HCT116 (cell line): ENCODE results near the gene FEM1B. TPM values are rescaled to one million over a fixed set of nuclear protein-coding genes. Genes with fewer than 3 reads are reported as not detected.

Experiments
- ATAC-seq: fragments of 200-7000 bp; cut with Tn5 transposase; 2 replicates; pipeline ENCODE4 v1.9.1; 2020; ENCODE audit warnings: mild to moderate bottlenecking, moderate library complexity
- BruUV-seq: library from RNA; stranded (reverse); fragments of 400-500 nt; replicated peaks from 2 replicates; lab custom pipeline; 2021; lab: Mats Ljungman, UMichigan
- CTCF ChIA-PET: fragments of 300-600 bp; sonication (Branson Sonifier 250); formaldehyde crosslinking; loops from one replicate; lab custom pipeline; 2021; ENCODE audit warnings: antibody characterized with exemption; lab: Charles Lee
- POLR2A ChIA-PET: fragments of 300-600, 350-600 bp; sonication (Branson Sonifier 250); formaldehyde crosslinking; loops from one replicate; lab custom pipeline; 2021; ENCODE audit warnings: antibody characterized with exemption; lab: Charles Lee
- RAD21 ChIA-PET, 2 experiments: fragments of 300-600 bp; sonication (Branson Sonifier 250); formaldehyde crosslinking; loops; one replicate each; lab custom pipeline; 2023; ENCODE audit warnings: low total read pairs in 2 of 2; ENCODE audit not compliant: uncharacterized antibody in 2 of 2, unreplicated experiment in 2 of 2, low non-redundant PET in 1 of 2; lab: Charles Lee
- DNase-seq: peaks from one replicate; pipeline ENCODE4 v3.0.0-alpha.2; 2010; ENCODE audit warnings: low read depth, low spot score
- H2AFZ ChIP-seq: fragments of 200-600 bp; shearing (Covaris generic), sonication (generic); 2 replicates; pipeline ENCODE4 v1.6.1; 2017; ENCODE audit warnings: low read depth, mixed run types, mixed read lengths, antibody characterized with exemption, low read length; ENCODE audit not compliant: poor library complexity, severe bottlenecking
- H3K27ac ChIP-seq: 2 replicates; pipeline ENCODE4 v1.5.1; 2012; ENCODE audit warnings: low read depth, low read length
- H3K27me3 ChIP-seq: fragments of 200-600 bp; sonication (generic); 2 replicates; pipeline ENCODE4 v1.6.1; 2016; ENCODE audit warnings: mixed run types, low read length, mixed read lengths; ENCODE audit not compliant: insufficient read depth
- H3K36me3 ChIP-seq, 2 experiments: fragments of 200-500 bp in 1 of 2; fragments of 200-600 bp in 1 of 2; sonication (Bioruptor generic) in 1 of 2; sonication (generic) in 1 of 2; 2 replicates each; pipeline versions ENCODE4 v1.5.1 to v1.6.1; 2014 to 2016; ENCODE audit warnings: low read length in 2 of 2, inconsistent platforms in 1 of 2, mixed read lengths in 1 of 2, mixed run types in 1 of 2; ENCODE audit not compliant: insufficient read depth in 2 of 2, control insufficient read depth in 1 of 2
- H3K4me1 ChIP-seq, 2 experiments: fragments of 200-600 bp in 1 of 2; sonication (generic) in 1 of 2; 2 replicates each; pipeline versions ENCODE4 v1.5.1 to v1.6.1; 2012 to 2017; ENCODE audit warnings: low read length in 2 of 2, inconsistent platforms in 1 of 2, mild to moderate bottlenecking in 1 of 2, mixed read lengths in 1 of 2, mixed run types in 1 of 2, moderate library complexity in 1 of 2; ENCODE audit not compliant: insufficient read depth in 2 of 2, control insufficient read depth in 1 of 2
- H3K4me2 ChIP-seq: fragments of 200-600 bp; sonication (generic); 2 replicates; pipeline ENCODE4 v1.6.1; 2017; ENCODE audit warnings: mixed run types, low read length, mixed read lengths
- H3K4me3 ChIP-seq, 2 experiments: fragments of 200-600 bp in 1 of 2; sonication (generic) in 1 of 2; replicated peaks in 1 of 2; 2 replicates each; pipeline ENCODE4 v1.5.1; 2011 to 2016; ENCODE audit warnings: low read length in 2 of 2, control low read depth in 1 of 2, low read depth in 1 of 2, mild to moderate bottlenecking in 1 of 2, mixed read lengths in 1 of 2, mixed run types in 1 of 2
- H3K79me2 ChIP-seq: fragments of 200-600 bp; sonication (generic); 2 replicates; pipeline ENCODE4 v1.6.1; 2017; ENCODE audit warnings: mild to moderate bottlenecking, mixed run types, low read length, moderate library complexity, mixed read lengths; ENCODE audit not compliant: insufficient read depth
- H3K9ac ChIP-seq: fragments of 200-600 bp; sonication (generic); 2 replicates; pipeline ENCODE4 v1.6.1; 2016; ENCODE audit warnings: low read length, mixed read lengths
- H3K9me2 ChIP-seq: fragments of 200-600 bp; sonication (generic), shearing (Covaris generic); 2 replicates; pipeline ENCODE4 v1.6.1; 2017; ENCODE audit warnings: mixed run types, mild to moderate bottlenecking, moderate library complexity; ENCODE audit not compliant: insufficient read depth
- H3K9me3 ChIP-seq, 2 experiments: fragments of 200-500 bp in 1 of 2; fragments of 200-600 bp in 1 of 2; sonication (Bioruptor generic) in 1 of 2; sonication (generic) in 1 of 2; 2 replicates each; pipeline ENCODE4 v1.6.1; 2014 to 2017; ENCODE audit warnings: low read length in 2 of 2, mixed read lengths in 2 of 2, inconsistent platforms in 1 of 2, low read depth in 1 of 2, mild to moderate bottlenecking in 1 of 2, mixed run types in 1 of 2, moderate library complexity in 1 of 2; ENCODE audit not compliant: control insufficient read depth in 1 of 2, insufficient read depth in 1 of 2
- H4K20me1 ChIP-seq: fragments of 200-600 bp; sonication (generic), shearing (Covaris generic); 2 replicates; pipeline ENCODE4 v1.6.1; 2017; ENCODE audit warnings: mixed run types, mild to moderate bottlenecking, moderate library complexity; ENCODE audit not compliant: insufficient read depth
- ATF3 ChIP-seq: IDR thresholded peaks from 2 replicates; pipeline ENCODE4 v1.6.1; 2012
- CTCF ChIP-seq, 3 experiments: fragments of 200-600 bp in 1 of 3; sonication (generic) in 1 of 3; IDR thresholded peaks in 2 of 3; conservative IDR thresholded peaks in 1 of 3; 2 replicates each; pipeline ENCODE4 v1.5.1; 2012 to 2017; ENCODE audit warnings: low read depth in 2 of 3, low read length in 2 of 3, antibody characterized with exemption in 1 of 3, borderline replicate concordance in 1 of 3, control low read depth in 1 of 3, mild to moderate bottlenecking in 1 of 3, mixed read lengths in 1 of 3, mixed run types in 1 of 3, moderate library complexity in 1 of 3; ENCODE audit not compliant: insufficient read depth in 1 of 3
- EGR1 ChIP-seq: IDR thresholded peaks from 2 replicates; pipeline ENCODE4 v1.6.1; 2012; ENCODE audit warnings: low read depth
- FOSL1 ChIP-seq: IDR thresholded peaks from 2 replicates; pipeline ENCODE4 v1.6.1; 2012; ENCODE audit warnings: low read depth
- POLR2A ChIP-seq: IDR thresholded peaks from 2 replicates; pipeline ENCODE4 v1.7.0; 2011; ENCODE audit warnings: borderline replicate concordance; ENCODE audit not compliant: insufficient read depth, insufficient read length; ENCODE audit errors: extremely low read depth
- POLR2AphosphoS5 ChIP-seq: IDR thresholded peaks from 2 replicates; pipeline ENCODE4 v1.6.1; 2011; ENCODE audit warnings: mild to moderate bottlenecking, low read depth, low read length, moderate library complexity
- SP1 ChIP-seq: IDR thresholded peaks from 2 replicates; pipeline ENCODE4 v1.6.1; 2012; ENCODE audit warnings: low read depth
- SRF ChIP-seq: IDR thresholded peaks from 2 replicates; pipeline ENCODE4 v1.6.1; 2012; ENCODE audit warnings: low read depth
- YY1 ChIP-seq: IDR thresholded peaks from 2 replicates; pipeline ENCODE4 v1.6.1; 2011; ENCODE audit warnings: low read length, low read depth, moderate library complexity, mild to moderate bottlenecking; ENCODE audit not compliant: insufficient replicate concordance; ENCODE audit errors: extremely low read depth
- ZBTB33 ChIP-seq: IDR thresholded peaks from 2 replicates; pipeline ENCODE4 v1.6.1; 2011; ENCODE audit warnings: mild to moderate bottlenecking, low read length, moderate library complexity; ENCODE audit not compliant: insufficient replicate concordance; ENCODE audit errors: extremely low read depth
- intact Hi-C: fragments of 100-400 bp; cut with micrococcal nuclease; formaldehyde crosslinking; loops from 2 replicates; pipeline ENCODE4 v1.10.0; 2022
- total RNA-seq: library from RNA; stranded (reverse); gene quantifications from one replicate; pipeline ENCODE4 v1.2.1, GENCODE V29; 2021; ENCODE audit not compliant: unreplicated experiment
- TF ChIP-seq, protein P1 (sequence below): IDR thresholded peaks from 2 replicates; pipeline ENCODE4 v1.6.1; 2012; ENCODE audit warnings: low read depth

FEM1B gene
- total RNA-seq, 1 experiment from 2014 or later = 39.7 TPM

DNA sequence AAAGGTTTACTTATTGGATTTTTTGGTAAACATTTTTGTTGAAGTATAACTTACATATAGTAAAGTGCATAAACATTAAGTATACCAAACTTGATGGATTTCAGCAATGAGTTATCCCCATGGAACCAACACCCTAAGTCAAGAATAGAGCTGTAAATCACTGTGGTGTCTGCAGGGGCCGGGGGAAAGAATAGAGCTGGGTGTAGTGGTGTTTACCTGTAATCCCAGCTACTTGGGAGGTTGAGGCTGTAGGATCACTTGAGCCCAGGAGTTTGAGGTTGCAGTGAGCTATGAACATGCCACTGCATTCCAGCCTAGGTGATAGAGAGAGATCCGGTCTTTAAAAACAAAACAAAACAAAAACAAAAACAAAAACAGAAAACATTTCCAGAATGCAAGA lies 13.3 kb upstream of the FEM1B start:
- no peak overlapping the region for H3K4me2 ChIP-seq
- no TSS peak for BruUV-seq

DNA sequence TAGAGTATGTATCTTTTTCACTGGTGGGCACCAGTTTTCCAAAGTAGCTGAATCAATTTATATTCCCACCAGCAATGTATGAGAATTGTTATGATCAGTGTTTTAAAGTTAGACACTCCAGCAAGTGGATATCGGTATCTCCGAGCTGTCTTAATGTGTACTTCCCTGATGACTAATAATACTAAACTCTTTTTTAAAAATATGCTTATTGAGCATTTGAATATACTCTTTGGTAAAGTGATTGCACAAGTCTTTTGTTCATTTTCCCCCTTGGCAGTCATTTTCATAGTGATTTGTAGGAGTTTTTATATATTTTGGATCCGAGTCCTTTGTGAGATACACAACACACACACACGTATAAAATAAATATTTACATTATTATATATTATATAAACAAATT lies 12.5 kb upstream of the FEM1B start:
- ChIA-PET CTCF (interaction anchor here (3.1 kb wide), 1 partner anchor 12 kb away, joined by 8 read pairs; no protein-coding TSS in a partner anchor), RAD21 (no interaction called here), POLR2A (interaction anchor here (2.9 kb wide), 1 partner anchor 12 kb away, joined by 9 read pairs; the partner anchor contains the start of gene FEM1B)
- ATAC-seq (no peak), DNase-seq (no peak)
- H3K36me3 ChIP-seq = no peaks in the 10 kb centered on the region
- no peak overlapping the region for H3K27ac ChIP-seq
- no peaks in the 10 kb centered on the region for H3K4me1 ChIP-seq
- H3K79me2 ChIP-seq = no peaks in the 10 kb centered on the region
- H3K27me3 ChIP-seq = no peaks in the 10 kb centered on the region
- BruUV-seq = no TSS peak
- no peak overlapping the region for H3K4me2 ChIP-seq
- H3K9me2 ChIP-seq = no peaks in the 10 kb centered on the region
- intact Hi-C loops = no loop called here
- H4K20me1 ChIP-seq = no peaks in the 10 kb centered on the region
- no peak overlapping the region for H3K4me3 ChIP-seq
- H2AFZ ChIP-seq = no peak overlapping the region
- no peaks in the 10 kb centered on the region for H3K9me3 ChIP-seq
- no peak overlapping the region for H3K9ac ChIP-seq
- TF ChIP-seq FOSL1 (no peak), YY1 (no peak), SP1 (no peak), POLR2A (no peak), ZBTB33 (no peak), SRF (no peak), CTCF (IDR thresholded peaks at IDR 0.05 in 2 of 3, conservative IDR thresholded peaks at IDR 0.05 in 1 of 3; ENCODE audit: borderline replicate concordance in 1 of 3, insufficient read depth in 1 of 3, low read depth in 2 of 3, low read length in 2 of 3) (no peak)
- TF ChIP-seq, protein P1, sequence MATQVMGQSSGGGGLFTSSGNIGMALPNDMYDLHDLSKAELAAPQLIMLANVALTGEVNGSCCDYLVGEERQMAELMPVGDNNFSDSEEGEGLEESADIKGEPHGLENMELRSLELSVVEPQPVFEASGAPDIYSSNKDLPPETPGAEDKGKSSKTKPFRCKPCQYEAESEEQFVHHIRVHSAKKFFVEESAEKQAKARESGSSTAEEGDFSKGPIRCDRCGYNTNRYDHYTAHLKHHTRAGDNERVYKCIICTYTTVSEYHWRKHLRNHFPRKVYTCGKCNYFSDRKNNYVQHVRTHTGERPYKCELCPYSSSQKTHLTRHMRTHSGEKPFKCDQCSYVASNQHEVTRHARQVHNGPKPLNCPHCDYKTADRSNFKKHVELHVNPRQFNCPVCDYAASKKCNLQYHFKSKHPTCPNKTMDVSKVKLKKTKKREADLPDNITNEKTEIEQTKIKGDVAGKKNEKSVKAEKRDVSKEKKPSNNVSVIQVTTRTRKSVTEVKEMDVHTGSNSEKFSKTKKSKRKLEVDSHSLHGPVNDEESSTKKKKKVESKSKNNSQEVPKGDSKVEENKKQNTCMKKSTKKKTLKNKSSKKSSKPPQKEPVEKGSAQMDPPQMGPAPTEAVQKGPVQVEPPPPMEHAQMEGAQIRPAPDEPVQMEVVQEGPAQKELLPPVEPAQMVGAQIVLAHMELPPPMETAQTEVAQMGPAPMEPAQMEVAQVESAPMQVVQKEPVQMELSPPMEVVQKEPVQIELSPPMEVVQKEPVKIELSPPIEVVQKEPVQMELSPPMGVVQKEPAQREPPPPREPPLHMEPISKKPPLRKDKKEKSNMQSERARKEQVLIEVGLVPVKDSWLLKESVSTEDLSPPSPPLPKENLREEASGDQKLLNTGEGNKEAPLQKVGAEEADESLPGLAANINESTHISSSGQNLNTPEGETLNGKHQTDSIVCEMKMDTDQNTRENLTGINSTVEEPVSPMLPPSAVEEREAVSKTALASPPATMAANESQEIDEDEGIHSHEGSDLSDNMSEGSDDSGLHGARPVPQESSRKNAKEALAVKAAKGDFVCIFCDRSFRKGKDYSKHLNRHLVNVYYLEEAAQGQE = no peak

More for the DNA sequence above, 13.3 kb upstream of the FEM1B start:
- H3K9ac ChIP-seq = no peak overlapping the region
- H2AFZ ChIP-seq = no peak overlapping the region
- H3K27me3 ChIP-seq = no peaks in the 10 kb centered on the region
- ATAC-seq (no peak), DNase-seq (no peak)
- RAD21 ChIA-PET = no interaction called here
- H3K36me3 ChIP-seq = no peaks in the 10 kb centered on the region
- H3K4me3 ChIP-seq = no peak overlapping the region
- H4K20me1 ChIP-seq = no peaks in the 10 kb centered on the region
- CTCF ChIA-PET = interaction anchor here (3.1 kb wide), 1 partner anchor 11 kb away, joined by 8 read pairs; no protein-coding TSS in a partner anchor
- H3K4me1 ChIP-seq = no peaks in the 10 kb centered on the region
- POLR2A ChIA-PET = interaction anchor here (2.9 kb wide), 1 partner anchor 13 kb away, joined by 9 read pairs; the partner anchor contains the start of gene FEM1B
- no peak for TF ChIP-seq POLR2AphosphoS5
- no peak for TF ChIP-seq EGR1
- no peak for TF ChIP-seq ATF3
- TF ChIP-seq, all 23 proteins: peak for 0
- intact Hi-C loops = no loop called here
- no peaks in the 10 kb centered on the region for H3K9me2 ChIP-seq
- no peaks in the 10 kb centered on the region for H3K79me2 ChIP-seq
- H3K27ac ChIP-seq = no peak overlapping the region
- H3K9me3 ChIP-seq = no peaks in the 10 kb centered on the region
